NOMO-1 treated with DMSO at 0.1 percent for 48 hours (cell line): ENCODE results near the gene AURKAIP1.

ENCODE experiments used
- DNase-seq: peaks from one replicate; lab custom pipeline; 2025; ENCODE audit not compliant: unreplicated experiment; lab: John Stamatoyannopoulos, UW

Gene AURKAIP1

DNA sequence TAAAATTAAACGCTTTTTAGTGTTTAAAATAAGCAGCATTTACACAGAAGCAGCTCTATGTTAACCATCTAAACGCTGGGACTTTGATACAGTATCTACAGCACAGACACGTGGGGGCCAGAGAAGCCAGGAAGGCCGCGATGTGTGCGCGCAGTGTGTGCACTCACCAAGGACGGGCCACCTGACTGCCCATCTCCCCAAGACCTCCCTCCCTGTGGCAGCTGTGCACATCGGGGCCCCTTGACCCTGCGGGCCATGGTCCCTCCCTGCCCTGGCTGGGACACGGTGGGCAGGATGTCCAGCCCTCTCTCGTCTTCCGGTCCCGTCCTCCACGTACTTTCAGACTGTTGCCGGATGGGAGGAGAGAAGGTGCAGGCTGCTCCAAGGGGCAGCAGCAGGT, 39.7 kb downstream of the AURKAIP1 start:
- DNase-seq: no peak

DNA sequence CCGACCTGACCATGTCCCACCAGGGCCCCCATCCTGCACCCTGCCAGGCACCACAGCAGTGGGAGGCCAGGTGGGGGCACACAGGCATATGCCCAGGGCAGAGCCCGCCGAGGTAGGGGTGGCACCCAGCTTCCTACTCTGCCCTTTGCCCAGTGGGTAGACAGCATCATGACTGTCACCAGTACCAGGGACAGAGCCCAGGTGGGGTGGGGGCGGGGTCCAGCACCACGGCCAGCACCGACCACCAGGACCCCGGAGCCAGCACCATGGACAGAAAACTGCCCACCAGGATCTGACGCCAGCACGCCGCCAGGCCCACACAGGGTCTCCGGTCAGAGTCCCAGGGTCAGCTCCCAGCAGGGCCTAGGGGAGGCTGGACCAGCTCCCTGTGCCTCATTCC, 40.2 kb downstream of the AURKAIP1 start:
- DNase-seq: no peak

DNA sequence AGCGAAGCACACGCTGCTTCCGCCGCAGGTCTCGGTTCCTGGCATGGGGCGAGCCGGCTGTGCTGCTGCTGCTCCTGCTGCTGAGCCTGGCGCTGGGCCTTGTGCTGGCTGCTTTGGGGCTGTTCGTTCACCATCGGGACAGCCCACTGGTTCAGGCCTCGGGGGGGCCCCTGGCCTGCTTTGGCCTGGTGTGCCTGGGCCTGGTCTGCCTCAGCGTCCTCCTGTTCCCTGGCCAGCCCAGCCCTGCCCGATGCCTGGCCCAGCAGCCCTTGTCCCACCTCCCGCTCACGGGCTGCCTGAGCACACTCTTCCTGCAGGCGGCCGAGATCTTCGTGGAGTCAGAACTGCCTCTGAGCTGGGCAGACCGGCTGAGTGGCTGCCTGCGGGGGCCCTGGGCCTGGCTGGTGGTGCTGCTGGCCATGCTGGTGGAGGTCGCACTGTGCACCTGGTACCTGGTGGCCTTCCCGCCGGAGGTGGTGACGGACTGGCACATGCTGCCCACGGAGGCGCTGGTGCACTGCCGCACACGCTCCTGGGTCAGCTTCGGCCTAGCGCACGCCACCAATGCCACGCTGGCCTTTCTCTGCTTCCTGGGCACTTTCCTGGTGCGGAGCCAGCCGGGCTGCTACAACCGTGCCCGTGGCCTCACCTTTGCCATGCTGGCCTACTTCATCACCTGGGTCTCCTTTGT, 41.3 kb downstream of the AURKAIP1 start:
- DNase-seq: no peak

DNA sequence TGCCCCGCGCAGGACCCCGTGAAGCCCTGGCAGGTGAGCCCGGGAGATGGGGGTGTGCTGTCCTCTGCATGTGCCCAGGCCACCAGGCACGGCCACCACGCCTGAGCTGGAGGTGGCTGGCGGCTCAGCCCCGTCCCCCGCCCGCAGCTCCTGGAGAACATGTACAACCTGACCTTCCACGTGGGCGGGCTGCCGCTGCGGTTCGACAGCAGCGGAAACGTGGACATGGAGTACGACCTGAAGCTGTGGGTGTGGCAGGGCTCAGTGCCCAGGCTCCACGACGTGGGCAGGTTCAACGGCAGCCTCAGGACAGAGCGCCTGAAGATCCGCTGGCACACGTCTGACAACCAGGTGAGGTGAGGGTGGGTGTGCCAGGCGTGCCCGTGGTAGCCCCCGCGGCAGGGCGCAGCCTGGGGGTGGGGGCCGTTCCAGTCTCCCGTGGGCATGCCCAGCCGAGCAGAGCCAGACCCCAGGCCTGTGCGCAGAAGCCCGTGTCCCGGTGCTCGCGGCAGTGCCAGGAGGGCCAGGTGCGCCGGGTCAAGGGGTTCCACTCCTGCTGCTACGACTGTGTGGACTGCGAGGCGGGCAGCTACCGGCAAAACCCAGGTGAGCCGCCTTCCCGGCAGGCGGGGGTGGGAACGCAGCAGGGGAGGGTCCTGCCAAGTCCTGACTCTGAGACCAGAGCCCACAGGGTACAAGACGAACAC, 42.1 kb downstream of the AURKAIP1 start:
- no peak for DNase-seq

DNA sequence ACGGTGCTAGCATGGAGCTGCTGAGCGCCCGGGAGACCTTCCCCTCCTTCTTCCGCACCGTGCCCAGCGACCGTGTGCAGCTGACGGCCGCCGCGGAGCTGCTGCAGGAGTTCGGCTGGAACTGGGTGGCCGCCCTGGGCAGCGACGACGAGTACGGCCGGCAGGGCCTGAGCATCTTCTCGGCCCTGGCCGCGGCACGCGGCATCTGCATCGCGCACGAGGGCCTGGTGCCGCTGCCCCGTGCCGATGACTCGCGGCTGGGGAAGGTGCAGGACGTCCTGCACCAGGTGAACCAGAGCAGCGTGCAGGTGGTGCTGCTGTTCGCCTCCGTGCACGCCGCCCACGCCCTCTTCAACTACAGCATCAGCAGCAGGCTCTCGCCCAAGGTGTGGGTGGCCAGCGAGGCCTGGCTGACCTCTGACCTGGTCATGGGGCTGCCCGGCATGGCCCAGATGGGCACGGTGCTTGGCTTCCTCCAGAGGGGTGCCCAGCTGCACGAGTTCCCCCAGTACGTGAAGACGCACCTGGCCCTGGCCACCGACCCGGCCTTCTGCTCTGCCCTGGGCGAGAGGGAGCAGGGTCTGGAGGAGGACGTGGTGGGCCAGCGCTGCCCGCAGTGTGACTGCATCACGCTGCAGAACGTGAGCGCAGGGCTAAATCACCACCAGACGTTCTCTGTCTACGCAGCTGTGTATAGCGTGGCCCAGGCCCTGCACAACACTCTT, 42.8 kb downstream of the AURKAIP1 start:
- no peak for DNase-seq

DNA sequence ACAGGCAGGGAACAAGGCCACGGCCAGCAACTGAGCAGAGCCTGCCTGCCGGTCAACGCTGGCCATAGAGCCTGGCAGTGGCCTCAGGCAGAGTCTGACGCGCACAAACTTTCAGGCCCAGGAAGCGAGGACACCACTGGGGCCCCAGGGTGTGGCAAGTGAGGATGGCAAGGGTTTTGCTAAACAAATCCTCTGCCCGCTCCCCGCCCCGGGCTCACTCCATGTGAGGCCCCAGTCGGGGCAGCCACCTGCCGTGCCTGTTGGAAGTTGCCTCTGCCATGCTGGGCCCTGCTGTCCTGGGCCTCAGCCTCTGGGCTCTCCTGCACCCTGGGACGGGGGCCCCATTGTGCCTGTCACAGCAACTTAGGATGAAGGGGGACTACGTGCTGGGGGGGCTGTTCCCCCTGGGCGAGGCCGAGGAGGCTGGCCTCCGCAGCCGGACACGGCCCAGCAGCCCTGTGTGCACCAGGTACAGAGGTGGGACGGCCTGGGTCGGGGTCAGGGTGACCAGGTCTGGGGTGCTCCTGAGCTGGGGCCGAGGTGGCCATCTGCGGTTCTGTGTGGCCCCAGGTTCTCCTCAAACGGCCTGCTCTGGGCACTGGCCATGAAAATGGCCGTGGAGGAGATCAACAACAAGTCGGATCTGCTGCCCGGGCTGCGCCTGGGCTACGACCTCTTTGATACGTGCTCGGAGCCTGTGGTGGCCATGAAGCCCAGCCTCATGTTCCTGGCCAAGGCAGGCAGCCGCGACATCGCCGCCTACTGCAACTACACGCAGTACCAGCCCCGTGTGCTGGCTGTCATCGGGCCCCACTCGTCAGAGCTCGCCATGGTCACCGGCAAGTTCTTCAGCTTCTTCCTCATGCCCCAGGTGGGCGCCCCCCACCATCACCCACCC, 43.7 kb downstream of the AURKAIP1 start, which contains the start of gene TAS1R3:
Gene TAS1R3 (plus strand): TSS at position 213 of the 898 bp plus-strand sequence. CDS start 66 bp downstream, at position 279.
- DNase-seq: no peak

DNA sequence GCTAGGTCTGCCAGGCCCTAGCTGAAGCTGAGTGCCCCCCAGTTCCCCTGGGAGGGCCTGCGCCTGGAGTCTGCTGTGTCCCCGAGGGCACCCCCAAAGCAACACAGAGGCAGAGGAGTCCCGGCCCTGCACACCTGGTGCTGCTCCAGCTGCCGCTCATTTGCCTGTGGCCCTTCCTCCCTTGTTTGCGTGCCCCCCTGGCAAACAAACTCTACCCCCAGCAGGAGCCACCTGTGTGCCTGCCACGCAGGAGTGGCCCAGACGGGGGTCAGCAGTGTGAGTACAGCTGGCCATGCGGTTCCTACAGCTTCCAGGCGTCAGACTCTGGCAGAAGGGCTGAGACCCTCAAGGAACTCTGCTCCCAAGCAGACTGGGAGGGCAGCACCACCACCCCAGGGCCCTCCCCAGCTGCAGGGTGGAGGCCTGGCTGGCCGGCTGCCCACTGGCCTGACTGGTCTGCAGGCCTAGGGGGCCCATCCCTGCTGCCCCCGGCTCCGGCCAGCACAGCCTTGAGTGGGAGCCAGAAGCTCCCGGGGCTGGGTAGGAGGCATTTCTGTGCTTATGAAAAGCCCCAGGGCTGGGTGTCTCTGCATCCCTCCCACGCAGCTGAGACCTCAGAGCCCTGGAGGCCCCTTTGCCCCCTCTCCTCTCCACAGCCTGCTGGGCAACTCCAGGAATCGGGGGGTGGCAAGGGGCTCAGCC, 44.5 kb downstream of the AURKAIP1 start:
- no peak for DNase-seq

DNA sequence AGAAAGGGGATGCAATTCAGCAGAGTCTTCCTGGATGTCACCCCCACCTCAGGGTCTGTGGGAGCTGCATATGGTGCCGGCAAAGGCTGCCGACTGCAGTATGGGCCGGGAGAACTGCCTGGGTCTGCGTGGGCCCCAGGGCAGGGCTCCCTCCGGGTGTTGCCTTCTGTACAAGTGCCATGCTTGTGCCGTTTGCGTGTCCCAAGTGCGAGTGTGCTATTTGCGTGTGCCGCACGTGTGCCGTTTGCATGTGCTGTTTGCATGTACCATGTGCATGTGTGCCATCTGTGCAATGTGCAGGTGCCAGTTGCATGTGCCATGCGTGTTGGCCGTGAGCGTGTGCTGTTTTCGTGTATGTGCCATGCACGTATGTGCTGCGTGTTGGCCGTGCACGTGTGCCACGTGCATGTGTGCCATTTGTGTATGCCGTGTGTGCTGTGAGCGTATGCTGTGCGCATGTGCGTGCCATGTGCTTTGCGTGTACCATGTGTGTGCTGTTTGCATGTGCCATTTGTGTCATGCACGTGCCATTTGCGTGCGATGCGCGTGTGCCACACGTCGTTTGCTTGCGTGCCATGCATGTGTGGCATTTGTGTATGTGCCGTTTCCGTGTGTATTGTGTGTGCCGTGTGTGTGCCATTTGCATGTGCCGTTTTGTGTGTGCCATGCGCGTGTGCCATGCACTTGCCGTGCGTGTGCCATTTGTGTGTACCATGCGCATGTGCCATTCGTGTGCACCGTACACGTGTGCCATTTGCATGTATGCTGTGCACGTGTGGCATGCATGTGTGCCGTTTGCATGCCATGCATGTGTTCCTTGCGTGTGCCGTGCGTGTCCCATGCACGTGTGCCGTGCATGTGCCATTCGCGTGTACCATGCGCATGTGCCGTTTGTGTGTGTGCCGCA, 45.5 kb downstream of the AURKAIP1 start:
- no peak for DNase-seq

DNA sequence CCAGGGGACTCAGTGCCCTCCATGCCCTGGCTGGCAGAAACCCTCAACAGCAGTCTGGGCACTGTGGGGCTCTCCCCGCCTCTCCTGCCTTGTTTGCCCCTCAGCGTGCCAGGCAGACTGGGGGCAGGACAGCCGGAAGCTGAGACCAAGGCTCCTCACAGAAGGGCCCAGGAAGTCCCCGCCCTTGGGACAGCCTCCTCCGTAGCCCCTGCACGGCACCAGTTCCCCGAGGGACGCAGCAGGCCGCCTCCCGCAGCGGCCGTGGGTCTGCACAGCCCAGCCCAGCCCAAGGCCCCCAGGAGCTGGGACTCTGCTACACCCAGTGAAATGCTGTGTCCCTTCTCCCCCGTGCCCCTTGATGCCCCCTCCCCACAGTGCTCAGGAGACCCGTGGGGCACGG, 46.8 kb downstream of the AURKAIP1 start:
- DNase-seq: no peak

DNA sequence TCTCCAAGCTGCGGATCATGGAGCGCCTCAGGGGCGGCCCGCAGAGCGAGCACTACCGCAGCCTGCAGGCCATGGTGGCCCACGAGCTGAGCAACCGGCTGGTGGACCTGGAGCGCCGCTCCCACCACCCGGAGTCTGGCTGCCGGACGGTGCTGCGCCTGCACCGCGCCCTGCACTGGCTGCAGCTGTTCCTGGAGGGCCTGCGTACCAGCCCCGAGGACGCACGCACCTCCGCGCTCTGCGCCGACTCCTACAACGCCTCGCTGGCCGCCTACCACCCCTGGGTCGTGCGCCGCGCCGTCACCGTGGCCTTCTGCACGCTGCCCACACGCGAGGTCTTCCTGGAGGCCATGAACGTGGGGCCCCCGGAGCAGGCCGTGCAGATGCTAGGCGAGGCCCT, 47.7 kb downstream of the AURKAIP1 start:
- DNase-seq: no peak

DNA sequence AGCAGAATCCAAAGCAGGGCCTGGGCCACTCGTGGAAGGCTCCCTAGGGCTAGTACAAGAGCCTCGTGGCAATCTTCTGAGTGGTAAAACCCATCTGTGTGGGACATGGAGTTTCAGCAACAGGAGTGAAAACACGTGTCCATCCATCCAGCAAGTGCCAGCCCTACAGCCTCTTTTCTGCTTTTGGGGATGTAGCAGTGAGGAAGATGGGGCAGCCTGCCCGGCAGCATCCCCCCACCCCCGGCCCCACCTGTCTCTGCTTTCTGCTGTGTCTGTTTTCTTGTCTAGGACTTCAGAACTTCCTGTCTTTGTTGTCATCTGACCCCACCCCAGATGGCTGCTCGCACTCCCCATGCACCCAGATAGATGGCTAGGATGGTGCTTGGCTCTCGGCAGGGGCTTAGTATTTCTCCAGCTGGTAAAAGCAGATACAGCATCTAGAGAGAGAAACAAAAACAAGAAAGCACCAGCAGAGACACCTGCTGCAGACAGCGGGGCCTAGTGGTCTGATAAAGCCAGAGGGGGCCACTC, 48.9 kb downstream of the AURKAIP1 start:
- DNase-seq: no peak

DNA sequence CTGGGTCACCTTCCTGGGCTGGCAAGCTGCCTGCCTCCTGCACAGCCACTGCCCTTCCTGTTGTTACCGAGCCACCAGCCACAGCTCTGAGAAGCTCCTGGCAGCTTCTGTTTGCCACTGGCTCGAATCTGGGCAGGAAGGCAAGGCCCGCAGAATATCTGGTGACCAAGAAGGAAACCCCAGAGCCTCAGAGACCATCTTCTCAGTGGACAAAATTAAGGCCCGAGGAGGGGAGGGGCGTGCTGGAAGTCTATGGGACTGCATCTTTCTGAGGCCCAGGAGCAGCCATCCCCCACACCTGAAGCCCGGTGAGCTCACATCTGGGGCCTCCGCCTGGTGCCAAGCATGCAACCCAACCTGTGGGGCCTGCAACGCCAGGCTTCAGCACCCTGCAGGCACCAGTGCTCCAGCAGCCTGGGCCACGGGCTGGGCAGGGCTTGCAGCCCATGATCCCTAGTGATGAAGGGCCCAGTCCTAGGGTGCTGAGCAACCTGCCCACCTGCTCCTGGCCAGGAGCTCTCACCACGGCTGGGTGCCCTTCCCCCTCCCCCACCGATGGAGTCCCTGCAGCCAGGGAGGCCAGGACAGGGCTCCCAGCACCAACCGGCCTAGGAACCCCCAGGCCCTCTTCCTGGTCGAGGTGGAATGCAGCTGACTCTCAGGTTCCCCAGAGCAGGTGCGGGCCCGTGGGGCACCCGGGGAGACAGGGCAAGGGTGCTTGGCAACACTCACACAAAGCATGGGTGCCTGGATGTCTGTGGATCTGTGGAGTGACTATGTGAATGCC, 49.5 kb downstream of the AURKAIP1 start:
- no peak for DNase-seq

DNA sequence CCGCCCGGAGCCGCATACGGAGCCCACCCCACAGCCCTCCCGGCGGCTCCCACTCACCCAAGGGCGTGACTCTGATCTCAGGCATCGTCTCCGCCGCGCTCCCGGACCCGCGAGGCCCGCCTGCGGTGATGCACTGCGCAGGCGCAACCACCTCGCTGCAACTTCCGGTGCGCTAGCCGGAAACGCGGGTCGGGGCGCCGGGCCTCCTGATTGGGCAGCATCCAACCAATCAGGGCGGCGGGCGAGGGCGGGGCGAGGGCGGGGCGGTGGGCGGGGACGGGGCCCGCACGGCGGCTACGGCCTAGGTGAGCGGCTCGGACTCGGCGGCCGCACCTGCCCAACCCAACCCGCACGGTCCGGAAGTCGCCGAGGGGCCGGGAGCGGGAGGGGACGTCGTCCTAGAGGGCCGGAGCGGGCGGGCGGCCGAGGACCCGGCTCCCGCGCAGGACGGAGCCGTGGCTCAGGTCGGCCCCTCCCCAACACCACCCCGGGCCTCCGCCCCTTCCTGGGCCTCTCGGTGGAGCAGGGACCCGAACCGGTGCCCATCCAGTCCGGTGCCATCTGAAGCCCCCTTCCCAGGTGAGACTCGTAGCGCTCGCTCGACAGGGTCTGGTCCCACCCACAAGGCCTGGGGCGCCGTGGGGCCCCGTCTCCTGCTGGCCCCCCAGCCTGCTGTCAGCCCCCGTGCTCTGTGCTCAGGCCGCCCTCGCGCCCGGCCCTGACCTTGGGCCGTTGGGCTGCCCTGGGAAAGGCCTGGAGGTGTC, 50.3 kb downstream of the AURKAIP1 start, which contains the start of the genes CPTP and INTS11:
Gene CPTP (plus strand): TSS at position 279 of the 764 bp plus-strand sequence. CDS start 2,109 bp downstream, outside the sequence.
Gene INTS11 (minus strand): TSS at position 137 of the 764 bp plus-strand sequence. CDS start 52 bp downstream, at position 85.
- peak; percentile 84 for DNase-seq

DNA sequence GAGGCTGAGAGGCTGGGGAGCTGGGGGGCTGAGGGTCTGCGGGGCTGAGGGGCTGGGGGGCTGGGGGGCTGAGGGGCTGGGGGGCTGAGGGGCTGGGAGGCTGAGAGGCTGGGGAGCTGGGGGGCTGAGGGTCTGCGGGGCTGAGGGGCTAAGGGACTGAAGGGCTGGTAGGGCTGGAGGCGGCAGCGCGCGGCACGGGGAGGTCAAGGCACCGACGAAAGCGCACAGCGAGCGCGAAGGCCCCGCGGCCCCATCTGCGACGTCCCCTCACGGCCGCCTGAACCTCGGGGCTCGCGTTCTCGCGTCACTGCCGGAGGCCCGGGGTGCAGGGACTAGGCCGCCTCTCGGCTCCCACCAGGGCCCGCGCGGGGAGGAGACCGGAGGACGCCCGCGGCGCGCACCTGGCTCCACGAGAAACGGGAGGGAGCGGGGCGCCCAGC, 50.9 kb downstream of the AURKAIP1 start:
- DNase-seq: no peak
